Measurements from ENCODE around the gene VWF. TPM values are rescaled to one million over a fixed set of nuclear protein-coding genes. Genes with fewer than 3 reads are reported as not detected.
A peak's percentile ranks its signal among the peaks of the same experiment; 100 is the strongest.

VWF gene
- total and polyA plus RNA-seq, 2 experiments from 2014 or later = 0.42 to 0.56 TPM

- Histone ChIP-seq H3K79me2 (replicated peaks; ENCODE audit: insufficient read depth) (no peaks in the 10 kb centered on the region), H3K4me2 (no peak overlapping the region), H4K20me1 (replicated peaks; ENCODE audit: insufficient read depth) (no peaks in the 10 kb centered on the region), H3K36me3 (ENCODE audit: insufficient read depth) (no peaks in the 10 kb centered on the region), H2AFZ (peak overlapping the region; percentile 100; the same call in 1 of the 2 replicates), H3K27ac (ENCODE audit: low read depth) (no peak overlapping the region), H3F3A (replicated peaks; ENCODE audit: low read depth) (no peaks in the 10 kb centered on the region), H3K27me3 (ENCODE audit: insufficient read depth) (peaks cover 21% of the 10 kb centered on the region), H3K4me1 (ENCODE audit: insufficient read depth) (peaks cover 7% of the 10 kb centered on the region; the same call in 1 of the 2 replicates), H3K4me3 (no peak overlapping the region), H3K9me2 (ENCODE audit: insufficient read depth) (no peaks in the 10 kb centered on the region)
- ATAC-seq (no peak), DNase-seq (ENCODE audit: low spot score) (no peak)
- Mint-ChIP-seq H3K4me3 (peak overlapping the region; percentile 90; the same call in 2 of the 3 replicates), H3K27me3 (ENCODE audit: insufficient read depth, low read depth, poor library complexity) (peaks cover 23% of the 10 kb centered on the region), H3K27ac (no peak overlapping the region), H3K9me3 (no peaks in the 10 kb centered on the region), H3K36me3 (ENCODE audit: low read depth) (no peaks in the 10 kb centered on the region), H3K4me1 (peaks cover 23% of the 10 kb centered on the region)
- TF ChIP-seq STAT1 (IDR thresholded peaks at IDR 0.05; ENCODE audit: unreplicated experiment) (no peak), ZNF114 (CRISPR knock-in tag; IDR thresholded peaks at IDR 0.05) (no peak), POLR2AphosphoS5 (IDR thresholded peaks at IDR 0.05; ENCODE audit: low read depth) (no peak), CREB1 (CRISPR knock-in tag; IDR thresholded peaks at IDR 0.05; ENCODE audit: low read depth) (no peak)
- TF ChIP-seq, protein P1, sequence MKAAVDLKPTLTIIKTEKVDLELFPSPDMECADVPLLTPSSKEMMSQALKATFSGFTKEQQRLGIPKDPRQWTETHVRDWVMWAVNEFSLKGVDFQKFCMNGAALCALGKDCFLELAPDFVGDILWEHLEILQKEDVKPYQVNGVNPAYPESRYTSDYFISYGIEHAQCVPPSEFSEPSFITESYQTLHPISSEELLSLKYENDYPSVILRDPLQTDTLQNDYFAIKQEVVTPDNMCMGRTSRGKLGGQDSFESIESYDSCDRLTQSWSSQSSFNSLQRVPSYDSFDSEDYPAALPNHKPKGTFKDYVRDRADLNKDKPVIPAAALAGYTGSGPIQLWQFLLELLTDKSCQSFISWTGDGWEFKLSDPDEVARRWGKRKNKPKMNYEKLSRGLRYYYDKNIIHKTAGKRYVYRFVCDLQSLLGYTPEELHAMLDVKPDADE (IDR thresholded peaks at IDR 0.05) = no peak
Observed at GRCh38 chr12:5946388-5946787, 178.1 kb downstream of the VWF start.

DNA sequence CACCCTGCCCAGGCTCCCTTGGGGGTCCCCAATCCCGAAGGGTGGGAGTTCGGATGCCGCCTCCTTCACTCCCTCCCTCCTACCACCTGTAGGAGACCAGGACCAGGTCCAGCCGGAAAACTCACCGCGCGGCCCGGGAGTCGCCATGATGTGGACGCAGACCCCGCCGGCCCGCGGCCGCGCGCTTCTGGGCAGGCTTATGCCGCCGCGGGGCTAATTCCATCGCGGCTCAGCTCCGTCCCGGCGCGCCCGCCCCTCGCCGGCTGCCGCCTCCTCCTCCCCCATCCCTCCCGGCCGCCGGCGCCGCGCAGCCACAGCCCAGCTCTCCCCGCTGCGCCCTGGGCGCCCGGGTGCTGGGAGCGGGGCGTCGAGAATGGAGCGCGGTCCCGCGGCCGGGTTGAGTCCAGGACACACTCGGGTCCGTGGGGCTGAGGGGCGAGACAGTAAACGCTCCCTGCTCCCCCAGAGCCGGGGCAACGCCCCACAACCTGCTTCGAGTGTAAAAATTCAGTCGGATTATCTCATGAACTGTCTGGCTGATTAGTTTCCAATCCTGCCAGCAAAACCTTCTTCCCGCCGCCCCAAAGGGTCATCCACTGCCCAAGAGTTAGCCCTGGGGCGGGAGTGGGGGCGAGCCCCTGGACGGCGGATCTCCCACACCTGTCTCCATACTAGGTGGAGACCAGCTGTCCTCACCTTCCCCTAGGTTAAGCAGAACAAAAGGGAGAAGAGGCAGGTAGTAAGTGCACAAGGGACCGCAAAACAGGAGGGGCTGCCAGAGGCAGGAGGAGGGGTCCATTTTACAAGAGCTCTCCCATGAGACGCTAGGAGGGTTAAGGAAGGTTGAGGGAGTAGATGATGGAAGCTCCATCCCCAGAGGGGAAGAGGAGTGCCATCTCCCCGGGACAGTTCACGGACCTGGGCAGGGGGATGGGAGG, 179.1 kb downstream of the VWF start, which contains the start of gene ANO2:
ANO2 (minus strand) TSS at position 189 of the 938 bp plus-strand sequence; CDS start at position 147, 42 bp downstream.
- no peaks in the 10 kb centered on the region for H3K36me3 Mint-ChIP-seq (ENCODE audit: low read depth)

GRCh38 chr12:5944688-5945070, 179.8 kb downstream of the VWF start:
- Mint-ChIP-seq H3K9me3 (no peaks in the 10 kb centered on the region), H3K27ac (peak overlapping the region; percentile 81; the same call in 1 of the 2 replicates), H3K4me3 (peak overlapping the region; percentile 86), H3K4me1 (peaks cover 23% of the 10 kb centered on the region), H3K36me3 (ENCODE audit: low read depth) (no peaks in the 10 kb centered on the region; the same call in 2 of the 3 replicates), H3K27me3 (ENCODE audit: insufficient read depth, low read depth, poor library complexity) (peaks cover 23% of the 10 kb centered on the region)
- peaks cover 7% of the 10 kb centered on the region for H3K4me1 ChIP-seq (ENCODE audit: insufficient read depth)
- no peaks in the 10 kb centered on the region for H3K79me2 ChIP-seq (replicated peaks; ENCODE audit: insufficient read depth)
- no peaks in the 10 kb centered on the region for H3K9me2 ChIP-seq (ENCODE audit: insufficient read depth)
- no peaks in the 10 kb centered on the region for H4K20me1 ChIP-seq (replicated peaks; ENCODE audit: insufficient read depth)
- no peak overlapping the region for H3K27ac ChIP-seq (ENCODE audit: low read depth)
- no peaks in the 10 kb centered on the region for H3K36me3 ChIP-seq (ENCODE audit: insufficient read depth)
- H3K27me3 ChIP-seq (ENCODE audit: insufficient read depth) = peaks cover 21% of the 10 kb centered on the region
- DNase-seq (ENCODE audit: low spot score) (peak; percentile 49), ATAC-seq (peak; percentile 59)
- peak overlapping the region; percentile 100 for H2AFZ ChIP-seq
- H3F3A ChIP-seq (replicated peaks; ENCODE audit: low read depth) = no peaks in the 10 kb centered on the region
- peak overlapping the region; percentile 99 for H3K4me2 ChIP-seq
- H3K4me3 ChIP-seq = peak overlapping the region; percentile 96
- TF ChIP-seq, protein P2, sequence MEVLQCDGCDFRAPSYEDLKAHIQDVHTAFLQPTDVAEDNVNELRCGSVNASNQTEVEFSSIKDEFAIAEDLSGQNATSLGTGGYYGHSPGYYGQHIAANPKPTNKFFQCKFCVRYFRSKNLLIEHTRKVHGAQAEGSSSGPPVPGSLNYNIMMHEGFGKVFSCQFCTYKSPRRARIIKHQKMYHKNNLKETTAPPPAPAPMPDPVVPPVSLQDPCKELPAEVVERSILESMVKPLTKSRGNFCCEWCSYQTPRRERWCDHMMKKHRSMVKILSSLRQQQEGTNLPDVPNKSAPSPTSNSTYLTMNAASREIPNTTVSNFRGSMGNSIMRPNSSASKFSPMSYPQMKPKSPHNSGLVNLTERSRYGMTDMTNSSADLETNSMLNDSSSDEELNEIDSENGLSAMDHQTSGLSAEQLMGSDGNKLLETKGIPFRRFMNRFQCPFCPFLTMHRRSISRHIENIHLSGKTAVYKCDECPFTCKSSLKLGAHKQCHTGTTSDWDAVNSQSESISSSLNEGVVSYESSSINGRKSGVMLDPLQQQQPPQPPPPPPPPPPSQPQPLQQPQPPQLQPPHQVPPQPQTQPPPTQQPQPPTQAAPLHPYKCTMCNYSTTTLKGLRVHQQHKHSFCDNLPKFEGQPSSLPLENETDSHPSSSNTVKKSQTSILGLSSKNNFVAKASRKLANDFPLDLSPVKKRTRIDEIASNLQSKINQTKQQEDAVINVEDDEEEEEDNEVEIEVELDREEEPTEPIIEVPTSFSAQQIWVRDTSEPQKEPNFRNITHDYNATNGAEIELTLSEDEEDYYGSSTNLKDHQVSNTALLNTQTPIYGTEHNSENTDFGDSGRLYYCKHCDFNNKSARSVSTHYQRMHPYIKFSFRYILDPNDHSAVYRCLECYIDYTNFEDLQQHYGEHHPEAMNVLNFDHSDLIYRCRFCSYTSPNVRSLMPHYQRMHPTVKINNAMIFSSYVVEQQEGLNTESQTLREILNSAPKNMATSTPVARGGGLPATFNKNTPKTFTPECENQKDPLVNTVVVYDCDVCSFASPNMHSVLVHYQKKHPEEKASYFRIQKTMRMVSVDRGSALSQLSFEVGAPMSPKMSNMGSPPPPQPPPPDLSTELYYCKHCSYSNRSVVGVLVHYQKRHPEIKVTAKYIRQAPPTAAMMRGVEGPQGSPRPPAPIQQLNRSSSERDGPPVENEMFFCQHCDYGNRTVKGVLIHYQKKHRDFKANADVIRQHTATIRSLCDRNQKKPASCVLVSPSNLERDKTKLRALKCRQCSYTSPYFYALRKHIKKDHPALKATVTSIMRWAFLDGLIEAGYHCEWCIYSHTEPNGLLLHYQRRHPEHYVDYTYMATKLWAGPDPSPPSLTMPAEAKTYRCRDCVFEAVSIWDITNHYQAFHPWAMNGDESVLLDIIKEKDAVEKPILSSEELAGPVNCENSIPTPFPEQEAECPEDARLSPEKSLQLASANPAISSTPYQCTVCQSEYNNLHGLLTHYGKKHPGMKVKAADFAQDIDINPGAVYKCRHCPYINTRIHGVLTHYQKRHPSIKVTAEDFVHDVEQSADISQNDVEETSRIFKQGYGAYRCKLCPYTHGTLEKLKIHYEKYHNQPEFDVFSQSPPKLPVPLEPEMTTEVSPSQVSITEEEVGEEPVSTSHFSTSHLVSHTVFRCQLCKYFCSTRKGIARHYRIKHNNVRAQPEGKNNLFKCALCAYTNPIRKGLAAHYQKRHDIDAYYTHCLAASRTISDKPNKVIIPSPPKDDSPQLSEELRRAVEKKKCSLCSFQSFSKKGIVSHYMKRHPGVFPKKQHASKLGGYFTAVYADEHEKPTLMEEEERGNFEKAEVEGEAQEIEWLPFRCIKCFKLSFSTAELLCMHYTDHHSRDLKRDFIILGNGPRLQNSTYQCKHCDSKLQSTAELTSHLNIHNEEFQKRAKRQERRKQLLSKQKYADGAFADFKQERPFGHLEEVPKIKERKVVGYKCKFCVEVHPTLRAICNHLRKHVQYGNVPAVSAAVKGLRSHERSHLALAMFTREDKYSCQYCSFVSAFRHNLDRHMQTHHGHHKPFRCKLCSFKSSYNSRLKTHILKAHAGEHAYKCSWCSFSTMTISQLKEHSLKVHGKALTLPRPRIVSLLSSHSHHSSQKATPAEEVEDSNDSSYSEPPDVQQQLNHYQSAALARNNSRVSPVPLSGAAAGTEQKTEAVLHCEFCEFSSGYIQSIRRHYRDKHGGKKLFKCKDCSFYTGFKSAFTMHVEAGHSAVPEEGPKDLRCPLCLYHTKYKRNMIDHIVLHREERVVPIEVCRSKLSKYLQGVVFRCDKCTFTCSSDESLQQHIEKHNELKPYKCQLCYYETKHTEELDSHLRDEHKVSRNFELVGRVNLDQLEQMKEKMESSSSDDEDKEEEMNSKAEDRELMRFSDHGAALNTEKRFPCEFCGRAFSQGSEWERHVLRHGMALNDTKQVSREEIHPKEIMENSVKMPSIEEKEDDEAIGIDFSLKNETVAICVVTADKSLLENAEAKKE (CRISPR knock-in tag; IDR thresholded peaks at IDR 0.05) = no peak
- no peak for TF ChIP-seq EZH2phosphoT487 (IDR thresholded peaks at IDR 0.05; ENCODE audit: unreplicated experiment)

More for the DNA sequence above, 179.1 kb downstream of the VWF start, which contains the start of gene ANO2:
- Mint-ChIP-seq H3K27ac (peak within 1 kb of the TSS; percentile 89; the same call in 1 of the 2 replicates), H3K4me3 (peak within 1 kb of the TSS; percentile 90), H3K4me1 (peaks cover 23% of the 10 kb centered on the region), H3K9me3 (no peaks in the 10 kb centered on the region), H3K27me3 (ENCODE audit: insufficient read depth, low read depth, poor library complexity) (peaks cover 23% of the 10 kb centered on the region)
- TF ChIP-seq EZH2phosphoT487 (IDR thresholded peaks at IDR 0.05; ENCODE audit: unreplicated experiment) = no peak
- TF ChIP-seq POLR2AphosphoS5 (IDR thresholded peaks at IDR 0.05; ENCODE audit: low read depth) = peak; percentile 48; the same call in 1 of the 2 replicates
- Histone ChIP-seq H3K4me1 (ENCODE audit: insufficient read depth) (peaks cover 7% of the 10 kb centered on the region), H3K4me3 (peak within 1 kb of the TSS; percentile 96), H3K36me3 (ENCODE audit: insufficient read depth) (no peaks in the 10 kb centered on the region), H3K27me3 (ENCODE audit: insufficient read depth) (peaks cover 21% of the 10 kb centered on the region), H3K79me2 (replicated peaks; ENCODE audit: insufficient read depth) (no peaks in the 10 kb centered on the region), H3F3A (replicated peaks; ENCODE audit: low read depth) (no peaks in the 10 kb centered on the region), H2AFZ (peak within 1 kb of the TSS; percentile 100), H3K4me2 (peak within 1 kb of the TSS; percentile 99), H3K27ac (ENCODE audit: low read depth) (no peak within 1 kb of the TSS), H4K20me1 (replicated peaks; ENCODE audit: insufficient read depth) (no peaks in the 10 kb centered on the region), H3K9me2 (ENCODE audit: insufficient read depth) (no peaks in the 10 kb centered on the region)
- ATAC-seq (peak; percentile 93), DNase-seq (ENCODE audit: low spot score) (peak; percentile 82)
